ENCODE results near the gene MAS1L. TPM values are rescaled to one million over a fixed set of nuclear protein-coding genes. Genes with fewer than 3 reads are reported as not detected.

MAS1L gene
- total RNA-seq, 1 experiment from 2014 or later = not detected

- H3K27me3 ChIP-seq (ENCODE audit: low read length) = no peaks in the 10 kb centered on the region
These were observed 7.8 kb upstream of the MAS1L start for GRCh38 chr6:29495571-29495970.

DNA sequence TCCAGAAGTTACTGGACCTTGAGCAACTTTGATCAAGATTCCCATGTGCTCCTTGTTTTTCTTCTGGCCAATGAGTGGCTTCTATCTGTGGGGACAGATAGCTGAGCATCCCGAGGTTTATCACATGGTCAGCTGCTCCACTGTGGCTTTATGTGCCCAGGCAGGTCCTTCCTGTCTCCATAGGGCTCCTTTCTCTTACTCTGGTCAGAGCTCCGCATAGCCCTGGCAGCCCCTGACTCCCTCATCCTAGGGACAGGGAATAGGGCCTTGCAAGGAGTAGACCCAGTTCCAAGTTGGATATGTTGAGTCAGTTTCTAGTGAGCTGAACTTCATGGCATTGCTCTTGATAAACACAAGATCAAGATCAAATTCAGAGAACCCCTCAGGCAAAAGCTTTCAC lies 6.4 kb upstream of the MAS1L start:
- Histone ChIP-seq H3K4me1 (ENCODE audit: low read length) (0 out of 2 replicates have a peak, but pooled peaks cover 5% of the 10 kb centered on the region), H4K20me1 (ENCODE audit: insufficient read depth, low read depth, low read length) (no peaks in the 10 kb centered on the region), H3K9ac (ENCODE audit: low read length) (no peak overlapping the region), H3K27ac (ENCODE audit: low read length) (no peak overlapping the region), H3K4me2 (ENCODE audit: low read depth, low read length, poor library complexity, severe bottlenecking) (no peak overlapping the region), H3K79me2 (ENCODE audit: low read length) (no peaks in the 10 kb centered on the region), H3K9me2 (replicated peaks; ENCODE audit: insufficient read depth, low read length) (no peaks in the 10 kb centered on the region), H3K27me3 (ENCODE audit: low read length) (no peaks in the 10 kb centered on the region), H3K9me3 (ENCODE audit: low read length) (no peaks in the 10 kb centered on the region), H2AFZ (ENCODE audit: low read length) (no peak overlapping the region), H3K36me3 (ENCODE audit: insufficient read depth, low read length) (no peaks in the 10 kb centered on the region), H3K4me3 (ENCODE audit: low read length) (no peak overlapping the region)
- no peak for DNase-seq

More at GRCh38 chr6:29495571-29495970, 7.8 kb upstream of the MAS1L start:
- no peaks in the 10 kb centered on the region for H3K9me2 ChIP-seq (replicated peaks; ENCODE audit: insufficient read depth, low read length)
- no peaks in the 10 kb centered on the region for H3K36me3 ChIP-seq (ENCODE audit: insufficient read depth, low read length)
- H3K4me2 ChIP-seq (ENCODE audit: low read depth, low read length, poor library complexity, severe bottlenecking) = no peak overlapping the region
- no peak overlapping the region for H3K27ac ChIP-seq (ENCODE audit: low read length)
- no peaks in the 10 kb centered on the region for H4K20me1 ChIP-seq (ENCODE audit: insufficient read depth, low read depth, low read length)
- H3K79me2 ChIP-seq (ENCODE audit: low read length) = no peaks in the 10 kb centered on the region
- no peaks in the 10 kb centered on the region for H3K9me3 ChIP-seq (ENCODE audit: low read length)
- H3K4me3 ChIP-seq (ENCODE audit: low read length) = no peak overlapping the region
- DNase-seq = no peak
- H3K4me1 ChIP-seq (ENCODE audit: low read length) = 0 out of 2 replicates have a peak, but pooled peaks cover 3% of the 10 kb centered on the region
- no peak overlapping the region for H2AFZ ChIP-seq (ENCODE audit: low read length)
- H3K9ac ChIP-seq (ENCODE audit: low read length) = no peak overlapping the region

DNA sequence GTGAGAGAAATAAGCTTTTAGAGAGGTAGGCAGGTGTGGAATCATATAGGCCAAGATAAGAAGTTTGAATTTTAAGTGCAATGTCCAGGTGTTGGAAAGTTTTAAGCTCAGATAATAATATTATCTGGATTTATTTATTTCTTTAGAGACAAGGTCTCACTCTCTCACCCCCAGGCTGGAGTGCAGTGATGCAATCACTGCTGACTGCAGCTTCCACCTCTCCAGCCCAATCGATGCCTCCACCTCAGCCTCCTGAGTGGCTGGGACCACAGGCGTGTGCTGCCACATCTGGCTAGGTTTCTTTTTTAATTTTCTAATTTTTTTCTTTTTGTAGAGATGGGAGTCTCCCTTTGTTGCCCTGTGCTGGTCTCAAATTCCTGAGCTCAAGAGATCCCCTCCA lies 5.5 kb upstream of the MAS1L start:
- no peak overlapping the region for H2AFZ ChIP-seq (ENCODE audit: low read length)
- DNase-seq = no peak
- H3K4me1 ChIP-seq (ENCODE audit: low read length) = 0 out of 2 replicates have a peak, but pooled peaks cover 5% of the 10 kb centered on the region
- no peak overlapping the region for H3K9ac ChIP-seq (ENCODE audit: low read length)
- no peaks in the 10 kb centered on the region for H4K20me1 ChIP-seq (ENCODE audit: insufficient read depth, low read depth, low read length)
- H3K4me3 ChIP-seq (ENCODE audit: low read length) = no peak overlapping the region
- H3K9me2 ChIP-seq (replicated peaks; ENCODE audit: insufficient read depth, low read length) = no peaks in the 10 kb centered on the region
- no peaks in the 10 kb centered on the region for H3K9me3 ChIP-seq (ENCODE audit: low read length)
- H3K27ac ChIP-seq (ENCODE audit: low read length) = no peak overlapping the region
- H3K79me2 ChIP-seq (ENCODE audit: low read length) = no peaks in the 10 kb centered on the region
- H3K36me3 ChIP-seq (ENCODE audit: insufficient read depth, low read length) = no peaks in the 10 kb centered on the region
- H3K27me3 ChIP-seq (ENCODE audit: low read length) = no peaks in the 10 kb centered on the region
- no peak overlapping the region for H3K4me2 ChIP-seq (ENCODE audit: low read depth, low read length, poor library complexity, severe bottlenecking)

GRCh38 chr6:29491574-29491973 lies 3.8 kb upstream of the MAS1L start:
- Histone ChIP-seq H3K9ac (ENCODE audit: low read length) (no peak overlapping the region), H3K79me2 (ENCODE audit: low read length) (no peaks in the 10 kb centered on the region), H3K9me2 (replicated peaks; ENCODE audit: insufficient read depth, low read length) (no peaks in the 10 kb centered on the region), H3K4me2 (ENCODE audit: low read depth, low read length, poor library complexity, severe bottlenecking) (no peak overlapping the region), H4K20me1 (ENCODE audit: insufficient read depth, low read depth, low read length) (no peaks in the 10 kb centered on the region), H3K9me3 (ENCODE audit: low read length) (no peaks in the 10 kb centered on the region), H3K27ac (ENCODE audit: low read length) (no peak overlapping the region), H3K27me3 (ENCODE audit: low read length) (no peaks in the 10 kb centered on the region), H2AFZ (ENCODE audit: low read length) (no peak overlapping the region), H3K4me1 (ENCODE audit: low read length) (0 out of 2 replicates have a peak, but pooled peaks cover 5% of the 10 kb centered on the region), H3K4me3 (ENCODE audit: low read length) (no peak overlapping the region), H3K36me3 (ENCODE audit: insufficient read depth, low read length) (no peaks in the 10 kb centered on the region)
- DNase-seq = no peak

GRCh38 chr6:29490552-29490951 lies 2.8 kb upstream of the MAS1L start:
- no peak overlapping the region for H3K27ac ChIP-seq (ENCODE audit: low read length)
- H3K4me3 ChIP-seq (ENCODE audit: low read length) = no peak overlapping the region
- no peak overlapping the region for H3K4me2 ChIP-seq (ENCODE audit: low read depth, low read length, poor library complexity, severe bottlenecking)
- no peak overlapping the region for H3K9ac ChIP-seq (ENCODE audit: low read length)
- DNase-seq = no peak
- H3K9me2 ChIP-seq (replicated peaks; ENCODE audit: insufficient read depth, low read length) = no peaks in the 10 kb centered on the region
- H2AFZ ChIP-seq (ENCODE audit: low read length) = no peak overlapping the region
- no peaks in the 10 kb centered on the region for H3K9me3 ChIP-seq (ENCODE audit: low read length)
- 0 out of 2 replicates have a peak, but pooled peaks cover 5% of the 10 kb centered on the region for H3K4me1 ChIP-seq (ENCODE audit: low read length)
- no peaks in the 10 kb centered on the region for H3K36me3 ChIP-seq (ENCODE audit: insufficient read depth, low read length)
- H3K79me2 ChIP-seq (ENCODE audit: low read length) = no peaks in the 10 kb centered on the region
- no peaks in the 10 kb centered on the region for H3K27me3 ChIP-seq (ENCODE audit: low read length)
- no peaks in the 10 kb centered on the region for H4K20me1 ChIP-seq (ENCODE audit: insufficient read depth, low read depth, low read length)

DNA sequence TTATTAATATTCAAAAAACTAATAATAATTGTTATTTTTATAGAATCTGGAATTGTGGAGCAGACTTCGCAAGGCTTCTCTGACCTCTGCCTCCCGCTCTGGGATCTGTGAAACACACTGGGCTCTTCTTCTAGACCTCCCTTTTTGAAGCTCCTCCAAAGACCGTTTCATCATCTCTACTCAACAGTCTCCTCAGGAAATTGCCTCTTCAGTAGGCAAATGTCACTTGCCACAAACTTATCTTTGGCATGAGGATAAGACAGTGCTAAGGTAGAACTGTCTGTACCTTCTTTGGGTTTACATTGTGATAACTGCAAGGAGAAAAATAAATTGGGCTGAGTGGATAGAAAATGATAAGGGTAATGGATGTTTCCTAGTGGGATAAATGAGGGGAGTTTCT lies 2.3 kb upstream of the MAS1L start:
- H2AFZ ChIP-seq (ENCODE audit: low read length) = no peak overlapping the region
- DNase-seq = no peak
- H3K4me2 ChIP-seq (ENCODE audit: low read depth, low read length, poor library complexity, severe bottlenecking) = no peak overlapping the region
- H3K79me2 ChIP-seq (ENCODE audit: low read length) = no peaks in the 10 kb centered on the region
- no peak overlapping the region for H3K27ac ChIP-seq (ENCODE audit: low read length)
- H3K36me3 ChIP-seq (ENCODE audit: insufficient read depth, low read length) = no peaks in the 10 kb centered on the region
- 0 out of 2 replicates have a peak, but pooled peaks cover 5% of the 10 kb centered on the region for H3K4me1 ChIP-seq (ENCODE audit: low read length)
- no peaks in the 10 kb centered on the region for H3K9me3 ChIP-seq (ENCODE audit: low read length)
- H4K20me1 ChIP-seq (ENCODE audit: insufficient read depth, low read depth, low read length) = no peaks in the 10 kb centered on the region
- no peak overlapping the region for H3K4me3 ChIP-seq (ENCODE audit: low read length)
- no peaks in the 10 kb centered on the region for H3K9me2 ChIP-seq (replicated peaks; ENCODE audit: insufficient read depth, low read length)
- no peak overlapping the region for H3K9ac ChIP-seq (ENCODE audit: low read length)
- H3K27me3 ChIP-seq (ENCODE audit: low read length) = no peaks in the 10 kb centered on the region

DNA sequence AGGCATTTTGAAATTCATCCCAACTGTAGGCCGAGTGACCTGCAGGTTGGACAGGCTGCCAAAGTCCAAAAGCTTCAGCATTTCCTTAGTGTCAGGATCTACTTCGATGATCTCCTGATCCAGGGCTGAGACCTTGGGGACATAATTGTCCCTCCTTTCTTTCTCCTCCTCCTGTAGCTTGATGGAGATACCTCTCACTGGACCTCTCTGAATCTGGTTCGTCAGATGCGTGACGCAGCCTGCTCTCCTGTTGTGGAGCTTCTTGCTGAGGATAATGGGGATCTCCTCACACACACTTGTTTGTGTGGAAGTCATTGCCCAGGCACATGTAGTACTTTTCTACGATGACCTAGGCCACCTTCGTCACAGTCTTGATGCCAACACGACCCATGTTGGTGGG lies 1.5 kb upstream of the MAS1L start:
- 0 out of 2 replicates have a peak, but pooled peaks cover 5% of the 10 kb centered on the region for H3K4me1 ChIP-seq (ENCODE audit: low read length)
- no peak overlapping the region for H3K27ac ChIP-seq (ENCODE audit: low read length)
- DNase-seq = no peak
- no peaks in the 10 kb centered on the region for H3K36me3 ChIP-seq (ENCODE audit: insufficient read depth, low read length)
- H3K9me3 ChIP-seq (ENCODE audit: low read length) = no peaks in the 10 kb centered on the region
- H3K27me3 ChIP-seq (ENCODE audit: low read length) = no peaks in the 10 kb centered on the region
- H2AFZ ChIP-seq (ENCODE audit: low read length) = no peak overlapping the region
- H3K9ac ChIP-seq (ENCODE audit: low read length) = no peak overlapping the region
- no peak overlapping the region for H3K4me2 ChIP-seq (ENCODE audit: low read depth, low read length, poor library complexity, severe bottlenecking)
- H4K20me1 ChIP-seq (ENCODE audit: insufficient read depth, low read depth, low read length) = no peaks in the 10 kb centered on the region
- H3K9me2 ChIP-seq (replicated peaks; ENCODE audit: insufficient read depth, low read length) = no peaks in the 10 kb centered on the region
- H3K4me3 ChIP-seq (ENCODE audit: low read length) = no peak overlapping the region
- H3K79me2 ChIP-seq (ENCODE audit: low read length) = no peaks in the 10 kb centered on the region

DNA sequence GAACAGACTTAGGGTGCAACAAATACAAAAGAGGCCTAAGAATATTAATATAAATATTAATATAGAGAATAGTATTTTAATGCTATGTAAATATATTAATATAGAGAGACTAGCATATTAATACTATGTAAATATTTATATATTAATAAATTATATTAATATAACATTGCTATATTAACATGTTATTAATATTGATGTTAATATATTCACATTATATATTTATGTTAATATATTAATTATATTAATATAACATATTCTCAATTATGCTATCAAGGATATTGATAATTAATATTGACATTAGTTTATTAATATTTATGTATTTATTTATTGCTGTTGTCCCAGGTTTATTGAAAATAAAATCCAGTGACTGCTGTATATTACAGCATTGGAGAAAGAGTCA lies 1.1 kb upstream of the MAS1L start:
- H3K27ac ChIP-seq (ENCODE audit: low read length) = no peak overlapping the region
- H3K79me2 ChIP-seq (ENCODE audit: low read length) = no peaks in the 10 kb centered on the region
- no peaks in the 10 kb centered on the region for H3K36me3 ChIP-seq (ENCODE audit: insufficient read depth, low read length)
- no peak overlapping the region for H3K4me2 ChIP-seq (ENCODE audit: low read depth, low read length, poor library complexity, severe bottlenecking)
- H3K9me3 ChIP-seq (ENCODE audit: low read length) = no peaks in the 10 kb centered on the region
- H3K9ac ChIP-seq (ENCODE audit: low read length) = no peak overlapping the region
- H3K9me2 ChIP-seq (replicated peaks; ENCODE audit: insufficient read depth, low read length) = no peaks in the 10 kb centered on the region
- 0 out of 2 replicates have a peak, but pooled peaks cover 5% of the 10 kb centered on the region for H3K4me1 ChIP-seq (ENCODE audit: low read length)
- no peak for DNase-seq
- no peaks in the 10 kb centered on the region for H3K27me3 ChIP-seq (ENCODE audit: low read length)
- H2AFZ ChIP-seq (ENCODE audit: low read length) = no peak overlapping the region
- no peaks in the 10 kb centered on the region for H4K20me1 ChIP-seq (ENCODE audit: insufficient read depth, low read depth, low read length)
- no peak overlapping the region for H3K4me3 ChIP-seq (ENCODE audit: low read length)

- no peaks in the 10 kb centered on the region for H3K79me2 ChIP-seq (ENCODE audit: low read length)
- no peak overlapping the region for H3K9ac ChIP-seq (ENCODE audit: low read length)
- no peak for DNase-seq
These were observed 625 bp downstream of the MAS1L start for GRCh38 chr6:29487131-29487530.

More at GRCh38 chr6:29487131-29487530, 625 bp downstream of the MAS1L start:
- Histone ChIP-seq H3K9me3 (ENCODE audit: low read length) (no peaks in the 10 kb centered on the region), H3K9me2 (replicated peaks; ENCODE audit: insufficient read depth, low read length) (no peaks in the 10 kb centered on the region), H3K36me3 (ENCODE audit: insufficient read depth, low read length) (no peaks in the 10 kb centered on the region), H3K27me3 (ENCODE audit: low read length) (no peaks in the 10 kb centered on the region), H2AFZ (ENCODE audit: low read length) (no peak overlapping the region), H3K4me2 (ENCODE audit: low read depth, low read length, poor library complexity, severe bottlenecking) (no peak overlapping the region), H4K20me1 (ENCODE audit: insufficient read depth, low read depth, low read length) (no peaks in the 10 kb centered on the region), H3K4me1 (ENCODE audit: low read length) (0 out of 2 replicates have a peak, but pooled peaks cover 5% of the 10 kb centered on the region), H3K27ac (ENCODE audit: low read length) (no peak overlapping the region), H3K4me3 (ENCODE audit: low read length) (no peak overlapping the region)
